ENCODE data around the gene CFTR. TPM values are rescaled to one million over a fixed set of nuclear protein-coding genes. Genes with fewer than 3 reads are reported as not detected.

CFTR gene
- total RNA-seq, 4 donors from 2014 or later: 0.44 TPM; not detected in 3

GRCh38 chr7:117689406-117689805, 209.6 kb downstream of the CFTR start:
- Histone ChIP-seq H3K4me3 (no peak overlapping the region), H3K36me3 (no peaks in the 10 kb centered on the region), H3K27ac (no peak overlapping the region), H3K9me3 (no peaks in the 10 kb centered on the region), H3K4me1 (no peaks in the 10 kb centered on the region), H3K27me3 (no peaks in the 10 kb centered on the region)
- intact Hi-C loops (cut with DNase I; ENCODE audit: low total_unique reads): no loop called here
- TF ChIP-seq POLR2A (IDR thresholded peaks at IDR 0.05): no peak
- TF ChIP-seq, protein P1, sequence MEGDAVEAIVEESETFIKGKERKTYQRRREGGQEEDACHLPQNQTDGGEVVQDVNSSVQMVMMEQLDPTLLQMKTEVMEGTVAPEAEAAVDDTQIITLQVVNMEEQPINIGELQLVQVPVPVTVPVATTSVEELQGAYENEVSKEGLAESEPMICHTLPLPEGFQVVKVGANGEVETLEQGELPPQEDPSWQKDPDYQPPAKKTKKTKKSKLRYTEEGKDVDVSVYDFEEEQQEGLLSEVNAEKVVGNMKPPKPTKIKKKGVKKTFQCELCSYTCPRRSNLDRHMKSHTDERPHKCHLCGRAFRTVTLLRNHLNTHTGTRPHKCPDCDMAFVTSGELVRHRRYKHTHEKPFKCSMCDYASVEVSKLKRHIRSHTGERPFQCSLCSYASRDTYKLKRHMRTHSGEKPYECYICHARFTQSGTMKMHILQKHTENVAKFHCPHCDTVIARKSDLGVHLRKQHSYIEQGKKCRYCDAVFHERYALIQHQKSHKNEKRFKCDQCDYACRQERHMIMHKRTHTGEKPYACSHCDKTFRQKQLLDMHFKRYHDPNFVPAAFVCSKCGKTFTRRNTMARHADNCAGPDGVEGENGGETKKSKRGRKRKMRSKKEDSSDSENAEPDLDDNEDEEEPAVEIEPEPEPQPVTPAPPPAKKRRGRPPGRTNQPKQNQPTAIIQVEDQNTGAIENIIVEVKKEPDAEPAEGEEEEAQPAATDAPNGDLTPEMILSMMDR (IDR thresholded peaks at IDR 0.05 in 4 of 5, conservative IDR thresholded peaks at IDR 0.05 in 1 of 5): no peak
- in situ Hi-C loops (cut with MboI; ENCODE audit: low sequenced_read_pairs in 4 of 4): no loop called here
- DNase-seq (no peak), ATAC-seq (no peak)

DNA sequence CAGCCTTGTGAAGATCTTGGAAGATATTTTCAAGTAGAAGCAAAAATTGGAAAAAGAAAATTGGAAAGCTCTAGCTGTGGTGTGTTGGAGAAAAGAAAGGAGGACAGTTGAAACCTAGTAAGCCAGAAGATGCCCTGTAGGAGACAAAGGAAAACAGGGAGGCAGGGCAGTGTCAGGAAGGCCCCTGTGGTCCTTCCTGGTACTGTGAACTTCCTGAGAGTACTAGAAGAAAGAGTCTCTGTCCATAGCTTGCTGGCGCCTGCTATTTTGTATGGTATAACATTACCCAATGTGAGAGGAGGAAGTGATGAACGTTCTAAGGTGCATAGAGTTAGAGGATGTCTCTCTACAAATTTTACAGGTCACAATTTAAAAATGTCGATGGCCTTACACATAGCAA, 210.3 kb downstream of the CFTR start:
- no peak for DNase-seq
- H3K4me1 ChIP-seq: no peaks in the 10 kb centered on the region
- H3K36me3 ChIP-seq: no peaks in the 10 kb centered on the region
- no peak overlapping the region for H3K27ac ChIP-seq
- TF ChIP-seq, protein P1 (IDR thresholded peaks at IDR 0.05 in 4 of 5, conservative IDR thresholded peaks at IDR 0.05 in 1 of 5): no peak
- no peak for TF ChIP-seq POLR2A (IDR thresholded peaks at IDR 0.05)
- no peaks in the 10 kb centered on the region for H3K9me3 ChIP-seq
- ATAC-seq: no peak
- intact Hi-C loops (cut with DNase I; ENCODE audit: low total_unique reads) (no loop called here), in situ Hi-C loops (cut with MboI; ENCODE audit: low sequenced_read_pairs in 4 of 4) (no loop called here)
- H3K27me3 ChIP-seq: no peaks in the 10 kb centered on the region
- no peak overlapping the region for H3K4me3 ChIP-seq

DNA sequence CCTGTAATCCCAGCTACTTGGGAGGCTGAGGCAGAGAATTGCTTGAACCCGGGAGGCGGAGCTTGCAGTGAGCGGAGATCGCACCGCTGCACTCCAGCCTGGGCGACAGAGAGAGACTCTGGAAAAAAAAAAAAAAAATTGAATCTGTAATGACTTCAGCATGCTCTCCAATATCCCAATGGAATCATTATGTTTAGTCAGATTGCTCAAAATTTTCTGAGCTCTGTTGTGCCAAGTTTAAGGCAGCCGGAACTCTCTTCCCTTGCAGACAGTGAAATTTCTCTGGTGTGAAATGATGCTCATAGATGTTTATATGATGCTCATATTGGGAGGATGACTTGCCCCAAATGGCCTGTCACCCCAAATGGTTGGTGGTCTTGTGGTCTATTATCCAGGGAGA, 212.5 kb downstream of the CFTR start:
- H3K9me3 ChIP-seq: no peaks in the 10 kb centered on the region
- no peak overlapping the region for H3K27ac ChIP-seq
- no peaks in the 10 kb centered on the region for H3K36me3 ChIP-seq
- intact Hi-C loops (cut with DNase I; ENCODE audit: low total_unique reads) (no loop called here), in situ Hi-C loops (cut with MboI; ENCODE audit: low sequenced_read_pairs in 4 of 4) (no loop called here)
- no peak for DNase-seq
- TF ChIP-seq, protein P1 (IDR thresholded peaks at IDR 0.05 in 4 of 5, conservative IDR thresholded peaks at IDR 0.05 in 1 of 5): no peak
- TF ChIP-seq POLR2A (IDR thresholded peaks at IDR 0.05): no peak
- no peak overlapping the region for H3K4me3 ChIP-seq
- H3K27me3 ChIP-seq: no peaks in the 10 kb centered on the region
- H3K4me1 ChIP-seq: no peaks in the 10 kb centered on the region
- ATAC-seq: no peak

DNA sequence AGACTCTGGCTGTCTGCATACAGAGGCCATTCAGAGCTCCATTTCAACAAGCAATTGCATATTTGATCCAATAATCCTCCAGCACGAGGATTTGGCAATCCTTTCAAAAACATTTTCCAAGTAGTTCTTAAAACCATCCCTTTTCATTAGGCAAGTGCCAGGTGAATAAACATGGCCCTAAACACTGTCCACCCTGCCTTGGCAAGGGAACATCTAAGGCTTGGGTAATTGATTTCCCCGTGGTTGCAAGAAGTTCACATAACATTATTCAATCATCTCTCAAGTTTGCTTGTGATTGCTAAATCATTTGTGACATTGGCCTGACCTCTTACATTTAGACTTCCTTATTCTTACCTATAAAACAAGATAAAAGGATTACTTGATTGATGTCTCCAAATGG, 218.2 kb downstream of the CFTR start:
- Histone ChIP-seq H3K27ac (no peak overlapping the region), H3K9me3 (no peaks in the 10 kb centered on the region), H3K36me3 (no peaks in the 10 kb centered on the region), H3K4me3 (no peak overlapping the region), H3K27me3 (no peaks in the 10 kb centered on the region), H3K4me1 (no peaks in the 10 kb centered on the region)
- no peak for ATAC-seq
- intact Hi-C loops (cut with DNase I; ENCODE audit: low total_unique reads) (no loop called here), in situ Hi-C loops (cut with MboI; ENCODE audit: low sequenced_read_pairs in 4 of 4) (no loop called here)
- no peak for TF ChIP-seq POLR2A (IDR thresholded peaks at IDR 0.05)
- TF ChIP-seq, protein P1 (IDR thresholded peaks at IDR 0.05 in 4 of 5, conservative IDR thresholded peaks at IDR 0.05 in 1 of 5): no peak
- DNase-seq: no peak

GRCh38 chr7:117704063-117704462, 224.2 kb downstream of the CFTR start:
- Histone ChIP-seq H3K9me3 (no peaks in the 10 kb centered on the region), H3K4me3 (no peak overlapping the region), H3K4me1 (no peaks in the 10 kb centered on the region), H3K36me3 (no peaks in the 10 kb centered on the region), H3K27me3 (no peaks in the 10 kb centered on the region), H3K27ac (no peak overlapping the region)
- no peak for TF ChIP-seq POLR2A (IDR thresholded peaks at IDR 0.05)
- TF ChIP-seq, protein P1 (IDR thresholded peaks at IDR 0.05 in 4 of 5, conservative IDR thresholded peaks at IDR 0.05 in 1 of 5): no peak
- DNase-seq: no peak
- in situ Hi-C loops (cut with MboI; ENCODE audit: low sequenced_read_pairs in 4 of 4): no loop called here
- no peak for ATAC-seq
- intact Hi-C loops (cut with DNase I; ENCODE audit: low total_unique reads): no loop called here

Measured in gastrocnemius medialis (tissue), 4 donors.